ENCODE measurements around the gene SBNO1.
"Not testable (repeated sequence)": the region's sequence is repeated elsewhere in the genome, so short reads cannot be mapped to it uniquely, and the experiment has no call there.

SBNO1 gene

DNA sequence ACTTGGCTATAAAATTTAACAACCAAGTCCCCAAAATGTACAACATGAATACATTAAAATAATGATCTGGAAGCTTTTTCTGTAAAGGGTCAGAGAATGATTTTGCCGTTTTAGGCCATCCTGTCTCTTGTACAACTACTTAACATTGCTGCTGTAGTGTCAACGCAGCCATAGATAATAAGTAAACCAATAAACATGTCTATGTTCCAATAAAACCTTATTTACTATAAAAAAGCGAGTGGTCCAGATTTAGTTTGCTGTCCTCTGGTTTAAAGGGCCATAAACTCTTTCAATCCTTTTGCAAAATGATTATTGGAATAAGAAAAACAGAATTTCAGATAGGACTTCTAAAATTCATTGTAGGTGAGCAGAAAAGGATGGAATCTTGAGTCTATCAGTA lies 29.2 kb downstream of the SBNO1 start:
- peaks cover 42% of the 10 kb centered on the region for H3K36me3 Mint-ChIP-seq
- H3K27ac Mint-ChIP-seq: no peak overlapping the region
- H3K4me1 Mint-ChIP-seq: peaks cover 24% of the 10 kb centered on the region
- H3K4me3 Mint-ChIP-seq: no peak overlapping the region
- no peaks in the 10 kb centered on the region for H3K27me3 Mint-ChIP-seq
- ATAC-seq: no peak
- H3K9me3 Mint-ChIP-seq: no peaks in the 10 kb centered on the region

DNA sequence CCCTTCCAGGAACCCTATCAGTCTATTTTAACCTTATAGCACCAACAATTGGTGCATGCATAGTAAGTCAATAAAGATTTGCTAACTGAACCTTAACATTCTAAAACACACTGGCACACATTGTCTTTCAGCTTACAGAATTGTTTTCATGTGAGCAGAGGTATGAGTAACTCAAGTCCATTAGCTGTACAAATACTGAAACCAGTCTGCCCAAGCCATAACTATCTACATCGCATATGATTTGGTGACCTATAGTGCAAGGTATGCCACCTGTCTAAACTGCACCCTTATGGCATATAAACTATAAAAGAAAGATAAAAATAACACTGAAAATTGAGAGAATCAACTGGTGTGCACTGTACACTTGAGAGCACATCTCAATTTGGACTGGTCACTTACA lies 34.8 kb downstream of the SBNO1 start:
- H3K27ac Mint-ChIP-seq: no peak overlapping the region
- no peak for ATAC-seq
- H3K4me3 Mint-ChIP-seq: no peak overlapping the region
- H3K9me3 Mint-ChIP-seq: no peaks in the 10 kb centered on the region
- H3K27me3 Mint-ChIP-seq: no peaks in the 10 kb centered on the region
- peaks cover 34% of the 10 kb centered on the region for H3K36me3 Mint-ChIP-seq
- no peaks in the 10 kb centered on the region for H3K4me1 Mint-ChIP-seq

GRCh38 chr12:123319826-123320225 lies 44.8 kb downstream of the SBNO1 start:
- H3K4me3 Mint-ChIP-seq: no peak overlapping the region
- H3K27ac Mint-ChIP-seq: no peak overlapping the region
- no peak for ATAC-seq
- no peaks in the 10 kb centered on the region for H3K27me3 Mint-ChIP-seq
- H3K9me3 Mint-ChIP-seq: no peaks in the 10 kb centered on the region
- peaks cover 65% of the 10 kb centered on the region for H3K36me3 Mint-ChIP-seq
- H3K4me1 Mint-ChIP-seq: no peaks in the 10 kb centered on the region

DNA sequence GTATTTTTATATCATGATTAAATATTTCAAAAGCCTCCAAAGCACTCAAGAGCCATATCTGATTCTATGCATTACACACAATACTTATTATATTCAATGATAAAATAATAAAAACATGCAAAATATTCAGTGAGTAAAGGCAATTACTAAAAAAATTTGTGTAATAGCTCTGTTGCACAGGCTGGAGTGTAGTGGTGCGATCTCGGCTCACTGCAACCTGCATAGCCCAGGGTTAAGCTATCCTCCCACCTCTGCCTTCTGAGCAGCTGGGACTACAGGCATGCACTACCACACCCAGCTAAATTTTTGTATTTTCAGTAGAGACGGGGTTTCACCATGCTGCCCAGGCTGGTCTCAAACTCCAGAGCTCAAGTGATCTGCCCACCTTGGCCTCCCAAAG lies 45.4 kb downstream of the SBNO1 start:
- H3K36me3 Mint-ChIP-seq: peaks cover 65% of the 10 kb centered on the region
- H3K27me3 Mint-ChIP-seq: no peaks in the 10 kb centered on the region
- ATAC-seq: no peak
- H3K27ac Mint-ChIP-seq: no peak overlapping the region
- no peak overlapping the region for H3K4me3 Mint-ChIP-seq
- H3K4me1 Mint-ChIP-seq: no peaks in the 10 kb centered on the region
- H3K9me3 Mint-ChIP-seq: no peaks in the 10 kb centered on the region

DNA sequence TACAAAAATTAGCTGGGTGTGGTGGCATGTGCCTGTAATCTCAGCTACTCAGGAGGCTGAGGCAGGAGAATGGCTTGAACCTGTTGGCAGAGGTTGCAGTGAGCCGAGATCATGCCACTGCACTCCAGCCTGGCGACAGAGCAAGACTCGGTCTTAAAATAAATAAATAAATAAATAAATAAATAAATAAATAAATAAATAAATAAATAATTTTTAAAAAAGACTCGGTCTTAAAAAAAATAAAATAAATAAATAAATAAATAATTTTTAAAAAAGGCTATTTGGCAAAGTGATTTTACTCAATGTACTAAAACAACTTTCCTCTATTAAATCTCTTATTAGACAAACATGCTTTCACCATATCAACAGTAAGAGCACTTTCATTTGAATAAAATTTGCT lies 51.6 kb downstream of the SBNO1 start:
- H3K4me1 Mint-ChIP-seq, H3K27ac Mint-ChIP-seq, H3K27me3 Mint-ChIP-seq, H3K4me3 Mint-ChIP-seq, ATAC-seq, H3K9me3 Mint-ChIP-seq: not testable (repeated sequence)
- peaks cover 62% of the 10 kb centered on the region for H3K36me3 Mint-ChIP-seq

DNA sequence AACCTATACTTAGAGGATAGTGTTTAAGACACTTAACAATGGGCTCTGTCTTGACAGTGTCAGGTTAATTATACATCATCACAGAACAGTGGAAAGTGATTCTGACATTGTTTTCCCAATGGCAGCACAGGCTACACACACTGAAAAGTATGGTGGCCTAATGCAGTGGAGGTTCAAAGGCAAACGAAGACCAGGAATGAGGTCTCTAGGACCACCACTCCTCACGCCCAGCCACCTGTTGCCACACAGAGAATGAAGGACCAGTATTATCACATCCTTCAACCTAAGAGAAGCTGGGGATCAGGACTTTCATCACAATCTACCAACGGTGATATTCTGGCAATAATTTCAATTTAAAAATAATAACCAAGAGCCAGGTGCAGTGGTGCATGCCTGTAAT lies 58.4 kb downstream of the SBNO1 start:
- Mint-ChIP-seq H3K36me3 (peaks cover 44% of the 10 kb centered on the region), H3K9me3 (no peaks in the 10 kb centered on the region), H3K4me1 (no peaks in the 10 kb centered on the region), H3K4me3 (no peak overlapping the region), H3K27me3 (no peaks in the 10 kb centered on the region), H3K27ac (no peak overlapping the region)
- no peak for ATAC-seq

DNA sequence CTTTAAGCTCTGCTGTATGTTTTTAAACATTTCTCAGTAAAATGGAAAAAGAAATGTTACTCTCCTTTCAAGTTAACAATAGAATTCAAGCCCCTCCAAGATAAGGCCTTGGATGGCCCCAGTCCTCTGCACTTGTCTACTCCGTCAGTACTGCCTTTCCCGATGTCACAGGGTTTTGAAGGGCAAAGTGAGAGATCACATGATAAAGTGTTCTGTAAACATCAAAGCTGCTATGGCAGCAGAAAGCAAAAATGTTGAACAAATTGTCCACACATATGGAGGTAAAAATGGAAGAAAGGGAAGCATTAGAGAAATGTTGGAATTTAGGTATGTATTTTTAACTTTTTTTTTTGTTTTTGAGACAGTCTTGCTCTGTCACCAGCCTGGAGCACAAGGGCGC lies 59.5 kb downstream of the SBNO1 start:
- no peaks in the 10 kb centered on the region for H3K9me3 Mint-ChIP-seq
- H3K4me3 Mint-ChIP-seq: no peak overlapping the region
- H3K27me3 Mint-ChIP-seq: no peaks in the 10 kb centered on the region
- peaks cover 40% of the 10 kb centered on the region for H3K36me3 Mint-ChIP-seq
- H3K27ac Mint-ChIP-seq: no peak overlapping the region
- no peaks in the 10 kb centered on the region for H3K4me1 Mint-ChIP-seq
- ATAC-seq: no peak

- Mint-ChIP-seq H3K36me3 (peaks cover 41% of the 10 kb centered on the region), H3K27me3 (no peaks in the 10 kb centered on the region), H3K4me1 (no peaks in the 10 kb centered on the region), H3K4me3 (no peak overlapping the region), H3K27ac (no peak overlapping the region), H3K9me3 (no peaks in the 10 kb centered on the region)
- ATAC-seq: no peak
Measured at GRCh38 chr12:123293178-123293760, 71.4 kb downstream of the SBNO1 start.

- no peaks in the 10 kb centered on the region for H3K27me3 Mint-ChIP-seq
- H3K36me3 Mint-ChIP-seq: peaks cover 20% of the 10 kb centered on the region
Measured at GRCh38 chr12:123289911-123290310, 74.7 kb downstream of the SBNO1 start.

DNA sequence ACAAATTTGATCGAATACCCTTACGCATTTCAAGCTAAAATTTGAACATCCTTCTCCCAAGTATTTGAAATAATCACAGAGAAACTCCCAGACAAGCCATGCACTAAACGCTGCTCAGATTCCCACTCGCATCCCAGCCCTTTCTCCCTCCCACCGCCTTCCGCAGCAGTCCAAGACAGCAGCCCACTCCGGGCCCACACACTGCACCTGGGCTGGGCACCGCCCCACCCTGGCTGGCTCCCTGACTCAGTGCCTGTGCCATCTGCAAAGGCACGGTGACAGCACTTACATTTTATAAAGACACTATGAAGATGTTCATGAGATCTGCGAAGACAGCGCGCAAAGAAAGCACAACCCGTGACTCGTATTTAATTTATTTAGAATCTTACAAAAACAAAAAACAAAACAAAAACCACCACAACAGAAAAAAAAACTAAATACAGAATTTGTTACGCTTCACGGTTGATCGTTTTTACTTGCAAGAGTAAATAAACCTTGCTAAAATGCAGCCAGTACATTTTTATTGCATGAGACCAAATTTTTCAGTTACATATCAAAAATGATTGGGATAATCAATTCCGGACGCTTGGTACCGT lies 75.8 kb downstream of the SBNO1 start:
- ATAC-seq: no peak
- Mint-ChIP-seq H3K36me3 (peaks cover 17% of the 10 kb centered on the region), H3K27me3 (no peaks in the 10 kb centered on the region), H3K9me3 (no peaks in the 10 kb centered on the region), H3K4me1 (no peaks in the 10 kb centered on the region), H3K4me3 (no peak overlapping the region), H3K27ac (no peak overlapping the region)

More at GRCh38 chr12:123289911-123290310, 74.7 kb downstream of the SBNO1 start:
- Mint-ChIP-seq H3K4me3 (no peak overlapping the region), H3K27ac (no peak overlapping the region), H3K9me3 (no peaks in the 10 kb centered on the region), H3K4me1 (no peaks in the 10 kb centered on the region)
- no peak for ATAC-seq

DNA sequence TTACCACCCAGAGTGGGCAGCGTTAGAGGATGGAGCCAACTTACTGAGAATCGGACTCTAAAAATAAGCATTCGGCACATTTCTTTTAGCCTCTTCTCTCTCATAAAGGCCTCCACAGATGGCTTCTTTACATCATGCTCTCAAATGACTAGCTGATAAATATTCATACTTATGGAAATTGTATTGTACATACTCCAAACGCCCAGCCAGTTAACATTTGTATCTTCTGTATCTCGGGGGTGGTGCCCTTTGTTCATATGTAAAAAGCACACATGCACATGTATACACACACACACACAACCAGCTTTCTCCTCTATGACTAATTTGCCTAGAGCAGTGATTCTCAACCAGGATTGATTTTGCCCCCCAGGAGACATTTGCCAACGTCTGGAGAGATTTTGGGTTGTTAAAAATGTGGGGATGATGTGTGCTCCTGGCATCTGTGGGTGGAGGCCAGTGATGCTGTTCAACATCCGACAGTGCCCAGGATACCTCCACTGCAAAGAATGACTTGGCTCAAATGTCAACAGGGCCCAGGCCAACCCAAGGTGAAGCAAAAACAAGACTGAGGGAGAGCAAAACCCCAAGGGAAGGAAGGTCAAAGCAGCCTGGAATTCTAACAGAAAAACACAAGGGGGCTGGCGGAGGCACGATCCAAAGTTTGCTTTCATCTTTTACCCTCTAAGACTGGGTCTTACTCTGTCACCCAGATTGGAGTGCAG lies 77.8 kb downstream of the SBNO1 start:
- Mint-ChIP-seq H3K4me3 (no peak overlapping the region), H3K27ac (no peak overlapping the region), H3K9me3 (no peaks in the 10 kb centered on the region), H3K27me3 (no peaks in the 10 kb centered on the region), H3K4me1 (no peaks in the 10 kb centered on the region), H3K36me3 (peaks cover 11% of the 10 kb centered on the region)
- ATAC-seq: no peak

DNA sequence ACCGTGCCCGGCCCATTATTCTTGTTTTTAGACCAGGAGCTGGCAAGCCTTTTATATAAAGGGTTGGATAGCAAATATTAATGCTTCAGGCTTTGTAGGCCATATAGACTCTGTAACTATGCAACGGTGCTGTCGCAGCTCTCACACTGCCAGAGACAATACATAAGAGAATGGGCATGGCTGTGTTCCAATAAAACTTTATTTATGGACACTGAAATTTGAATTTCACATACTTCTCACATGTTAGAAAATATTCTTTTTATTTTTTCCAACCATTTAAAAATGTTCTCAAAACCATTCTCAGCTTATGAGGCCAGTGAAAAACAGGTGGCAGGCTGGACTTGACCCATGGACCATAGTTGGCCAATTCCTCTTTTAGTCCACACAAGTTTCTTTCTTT lies 80.0 kb downstream of the SBNO1 start:
- ATAC-seq: no peak
- no peak overlapping the region for H3K4me3 Mint-ChIP-seq
- no peak overlapping the region for H3K27ac Mint-ChIP-seq
- no peaks in the 10 kb centered on the region for H3K9me3 Mint-ChIP-seq
- no peaks in the 10 kb centered on the region for H3K27me3 Mint-ChIP-seq
- peaks cover 6% of the 10 kb centered on the region for H3K36me3 Mint-ChIP-seq
- H3K4me1 Mint-ChIP-seq: no peaks in the 10 kb centered on the region

DNA sequence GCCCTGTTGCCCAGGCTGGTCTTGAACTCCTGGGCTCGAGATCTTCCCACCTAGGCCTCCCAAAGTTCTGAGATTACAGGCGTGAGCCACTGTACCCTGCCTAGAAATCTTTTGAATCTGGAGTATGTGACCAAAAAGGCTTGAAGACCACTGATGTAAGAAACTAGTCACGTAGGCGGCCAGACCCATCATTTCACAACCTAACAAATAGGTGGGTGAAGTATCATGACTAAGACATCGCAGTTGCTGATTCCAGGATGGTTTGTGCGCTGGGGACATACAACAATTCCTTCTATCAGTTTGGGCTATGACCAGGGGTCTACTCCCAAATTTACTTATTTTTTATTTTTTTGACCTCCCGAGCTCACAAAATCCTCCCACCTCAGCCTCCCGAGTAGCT lies 81.2 kb downstream of the SBNO1 start:
- no peak overlapping the region for H3K27ac Mint-ChIP-seq
- no peaks in the 10 kb centered on the region for H3K27me3 Mint-ChIP-seq
- no peak for ATAC-seq
- no peak overlapping the region for H3K4me3 Mint-ChIP-seq
- no peaks in the 10 kb centered on the region for H3K36me3 Mint-ChIP-seq
- H3K4me1 Mint-ChIP-seq: no peaks in the 10 kb centered on the region
- no peaks in the 10 kb centered on the region for H3K9me3 Mint-ChIP-seq

DNA sequence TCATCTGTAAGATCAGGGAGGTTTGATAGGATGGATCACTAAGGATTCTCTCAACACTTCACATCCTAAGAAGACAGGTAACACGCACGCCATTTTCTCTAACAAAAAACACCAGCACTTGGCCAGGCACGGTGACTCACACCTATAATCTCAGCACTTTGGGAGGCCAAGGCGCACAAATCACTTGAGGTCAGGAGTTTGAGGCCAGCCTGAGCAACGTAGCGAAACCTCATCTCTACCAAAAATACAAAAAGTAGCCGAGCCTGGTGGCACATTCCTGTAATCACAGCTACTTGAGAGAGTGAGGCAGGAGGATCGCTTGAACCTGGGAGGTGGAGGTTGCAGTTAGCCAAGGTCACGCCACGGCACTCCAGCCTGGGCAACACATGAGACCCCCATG lies 82.5 kb downstream of the SBNO1 start:
- H3K27me3 Mint-ChIP-seq: no peaks in the 10 kb centered on the region
- no peak overlapping the region for H3K4me3 Mint-ChIP-seq
- H3K9me3 Mint-ChIP-seq: no peaks in the 10 kb centered on the region
- peaks cover 7% of the 10 kb centered on the region for H3K4me1 Mint-ChIP-seq
- no peak for ATAC-seq
- peak overlapping the region; percentile 11 for H3K27ac Mint-ChIP-seq
- no peaks in the 10 kb centered on the region for H3K36me3 Mint-ChIP-seq

GRCh38 chr12:123280971-123281370 lies 83.7 kb downstream of the SBNO1 start:
- Mint-ChIP-seq H3K27ac (no peak overlapping the region), H3K4me1 (peaks cover 7% of the 10 kb centered on the region), H3K36me3 (no peaks in the 10 kb centered on the region), H3K4me3 (no peak overlapping the region), H3K27me3 (no peaks in the 10 kb centered on the region), H3K9me3 (no peaks in the 10 kb centered on the region)
- ATAC-seq: no peak

- H3K4me3 Mint-ChIP-seq: peak overlapping the region; percentile 41
- peak overlapping the region; percentile 89 for H3K27ac Mint-ChIP-seq
- H3K27me3 Mint-ChIP-seq: no peaks in the 10 kb centered on the region
- peak; percentile 94 for ATAC-seq
- no peaks in the 10 kb centered on the region for H3K36me3 Mint-ChIP-seq
- H3K4me1 Mint-ChIP-seq: peaks cover 7% of the 10 kb centered on the region
- no peaks in the 10 kb centered on the region for H3K9me3 Mint-ChIP-seq
Measured at GRCh38 chr12:123278101-123278627, 86.5 kb downstream of the SBNO1 start.

Measured in stimulated activated memory B cell treated with anti-CD40 and anti-IgM and Interleukin-4, amounts not matched to agents 10 μg/mL and 1 μg/mL and 100 μg/mL, for 72 hours (primary cell).